Measurements from ENCODE around the gene SMIM5.
A peak's percentile ranks its signal among the peaks of the same experiment; 100 is the strongest.
"Not testable (repeated sequence)": the region's sequence is repeated elsewhere in the genome, so short reads cannot be mapped to it uniquely, and the experiment has no call there.

SMIM5 gene
- 0 to 1.5 (median 0.07) reads per million in 9 experiments for total RNA-seq

- no peaks in the 10 kb centered on the region for H3K9me3 Mint-ChIP-seq
- H3K4me3 Mint-ChIP-seq = no peak within 1 kb of the TSS
- peak; percentile 76 to 83 (median 79) for DNase-seq
- H3K27me3 Mint-ChIP-seq = no peaks in the 10 kb centered on the region
- H3K4me1 Mint-ChIP-seq (ENCODE audit: low read depth in 2 of 2) = peaks cover 5 to 11% of the 10 kb centered on the region in 2 donors
- H3K27ac Mint-ChIP-seq = peak within 1 kb of the TSS; percentile 35 to 68
- ATAC-seq (replicated peaks) = peak; percentile 95
- peaks cover 3% of the 10 kb centered on the region for H3K36me3 Mint-ChIP-seq (ENCODE audit: insufficient read depth)
These were observed at the start of gene SMIM5 for GRCh38 chr17:75632863-75633485. Gene SMIM5, plus strand, starts transcription at chr17:75633434. Its CDS starts 6,768 bp downstream, at chr17:75640202.

- no peak overlapping the region for H3K4me3 Mint-ChIP-seq
- H3K27ac Mint-ChIP-seq = no peak overlapping the region
- H3K36me3 Mint-ChIP-seq (ENCODE audit: insufficient read depth) = peaks cover 7% of the 10 kb centered on the region
These were observed 48.4 kb upstream of the SMIM5 start for GRCh38 chr17:75584849-75585175.

DNA sequence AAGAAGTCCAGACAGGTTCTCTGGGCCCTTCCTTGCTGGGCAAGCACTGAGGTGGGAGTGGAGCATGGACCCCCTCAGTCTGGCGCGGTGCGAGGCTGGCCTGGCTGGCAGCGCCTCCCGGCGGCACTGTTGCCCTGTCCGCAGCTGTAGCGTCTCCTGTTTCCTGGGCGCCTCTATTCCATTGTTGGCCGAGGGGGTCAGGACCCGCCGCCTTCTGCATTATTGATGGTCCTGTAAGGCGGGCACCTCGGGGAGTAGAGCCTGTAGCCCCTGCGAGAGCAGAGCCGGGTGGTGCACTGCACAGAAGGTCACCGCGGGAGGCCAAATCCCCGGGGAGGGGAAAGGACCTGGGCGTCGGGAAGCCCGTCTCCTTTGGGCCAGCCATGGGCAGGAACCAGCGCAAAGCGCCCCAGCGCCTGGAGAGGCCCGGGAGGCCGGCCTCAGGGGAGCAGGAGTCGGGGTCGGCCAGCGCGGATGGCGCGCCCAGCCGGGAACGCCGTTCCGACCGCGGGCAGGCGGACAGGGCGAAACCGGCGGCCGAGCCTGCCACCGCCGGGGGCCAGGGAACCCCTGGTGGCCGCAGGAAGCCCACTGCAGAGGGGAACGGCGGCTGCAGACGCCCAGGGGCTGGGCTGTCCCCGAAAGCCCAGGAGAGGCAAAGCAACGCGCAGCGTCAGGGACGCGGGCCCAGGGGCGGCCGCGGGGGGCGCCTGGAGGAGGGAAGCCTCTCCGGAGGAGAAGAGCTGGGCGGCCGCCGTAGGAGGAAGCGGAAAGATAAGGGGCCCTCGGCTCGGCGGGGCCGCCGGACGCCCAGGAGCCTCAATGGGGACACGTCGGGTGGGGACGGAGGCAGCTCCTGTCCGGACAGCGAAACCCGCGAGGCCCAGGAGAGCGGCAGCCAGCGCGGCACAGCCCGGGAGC lies 45.3 kb upstream of the SMIM5 start, which contains the start of gene MYO15B:
TSS of gene MYO15B (plus strand) at position 126 of the 921 bp plus-strand sequence. CDS start at position 384, 258 bp downstream.
- peaks cover 10% of the 10 kb centered on the region for H3K36me3 Mint-ChIP-seq (ENCODE audit: insufficient read depth)
- peak; percentile 42 to 56 (median 46) for DNase-seq
- H3K27ac Mint-ChIP-seq = peak within 1 kb of the TSS; percentile 19 to 55

More at GRCh38 chr17:75584849-75585175, 48.4 kb upstream of the SMIM5 start:
- no peak for DNase-seq
- no peak for ATAC-seq (replicated peaks)
- Mint-ChIP-seq H3K9me3 (no peaks in the 10 kb centered on the region), H3K4me1 (ENCODE audit: low read depth in 2 of 2) (peaks cover 9 to 13% of the 10 kb centered on the region in 2 donors), H3K27me3 (no peaks in the 10 kb centered on the region)

GRCh38 chr17:75588596-75589011 lies 44.6 kb upstream of the SMIM5 start:
- peaks cover 5 to 17% of the 10 kb centered on the region in 2 donors for H3K4me1 Mint-ChIP-seq (ENCODE audit: low read depth in 2 of 2)
- H3K27ac Mint-ChIP-seq = peak overlapping the region in 1 of 2 donors; percentile 35
- ATAC-seq (replicated peaks) = peak; percentile 27
- H3K27me3 Mint-ChIP-seq = no peaks in the 10 kb centered on the region
- peak overlapping the region; percentile 74 to 76 for H3K4me3 Mint-ChIP-seq
- peaks cover 10% of the 10 kb centered on the region for H3K36me3 Mint-ChIP-seq (ENCODE audit: insufficient read depth)
- H3K9me3 Mint-ChIP-seq = no peaks in the 10 kb centered on the region
- DNase-seq = no peak

More for the DNA sequence above, 45.3 kb upstream of the SMIM5 start, which contains the start of gene MYO15B:
- Mint-ChIP-seq H3K27me3 (no peaks in the 10 kb centered on the region), H3K9me3 (no peaks in the 10 kb centered on the region), H3K4me3 (peak within 1 kb of the TSS; percentile 74 to 76), H3K4me1 (ENCODE audit: low read depth in 2 of 2) (peaks cover 5 to 17% of the 10 kb centered on the region in 2 donors)
- peak; percentile 47 for ATAC-seq (replicated peaks)

DNA sequence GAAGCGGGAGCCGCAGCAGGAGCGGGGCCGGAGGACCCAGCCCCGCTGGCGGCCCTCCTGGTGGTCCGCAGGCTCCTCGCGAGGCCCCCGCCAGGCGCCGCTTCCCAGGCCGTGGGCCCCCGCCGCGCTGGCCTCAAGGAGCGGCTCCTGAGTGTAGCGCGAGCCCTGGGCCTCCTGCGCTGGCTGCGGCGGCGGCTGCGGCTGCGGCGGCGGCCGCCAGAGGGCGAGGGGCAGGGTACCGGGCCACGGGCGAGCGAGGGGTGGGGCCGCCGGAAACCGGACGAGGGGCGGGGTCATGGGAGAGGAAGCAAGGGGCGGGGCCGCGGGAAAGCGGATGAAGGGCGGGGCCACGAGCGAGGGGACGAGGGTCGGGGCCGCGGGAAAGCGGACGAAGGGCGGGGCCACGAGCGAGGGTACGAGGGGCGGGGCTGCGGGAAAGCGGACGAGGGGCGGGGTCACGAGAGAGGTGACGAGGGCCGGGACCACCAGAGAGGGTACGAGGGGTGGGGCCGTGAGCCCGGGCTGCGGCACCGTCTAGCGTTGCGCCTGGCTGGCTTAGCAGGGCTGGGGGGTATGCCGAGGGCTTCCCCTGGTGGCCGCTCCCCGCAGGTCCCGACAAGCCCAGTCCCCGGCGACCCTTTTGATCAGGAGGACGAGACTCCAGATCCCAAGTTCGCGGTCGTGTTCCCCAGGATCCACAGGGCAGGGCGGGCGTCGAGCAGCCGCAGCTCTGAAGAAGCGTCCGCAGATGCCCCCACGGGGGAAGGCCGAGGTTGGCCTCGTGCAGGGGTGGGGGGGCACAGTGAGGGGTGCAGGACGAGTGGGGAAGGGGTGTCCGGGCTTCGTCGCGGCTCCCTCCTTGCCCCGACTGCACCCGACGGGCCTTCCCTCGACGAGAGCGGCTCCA lies 44.0 kb upstream of the SMIM5 start:
- H3K4me3 Mint-ChIP-seq = peak overlapping the region; percentile 56 to 74
- no peak overlapping the region for H3K27ac Mint-ChIP-seq
- ATAC-seq (replicated peaks) = peak; percentile 87
- no peaks in the 10 kb centered on the region for H3K9me3 Mint-ChIP-seq
- H3K27me3 Mint-ChIP-seq = no peaks in the 10 kb centered on the region
- peak; percentile 90 to 93 (median 91) for DNase-seq
- H3K36me3 Mint-ChIP-seq (ENCODE audit: insufficient read depth) = peaks cover 10% of the 10 kb centered on the region
- H3K4me1 Mint-ChIP-seq (ENCODE audit: low read depth in 2 of 2) = peaks cover 5 to 17% of the 10 kb centered on the region in 2 donors

GRCh38 chr17:75589919-75590303 lies 43.3 kb upstream of the SMIM5 start:
- no peak for ATAC-seq (replicated peaks)
- Mint-ChIP-seq H3K27me3 (no peaks in the 10 kb centered on the region), H3K36me3 (ENCODE audit: insufficient read depth) (peaks cover 10% of the 10 kb centered on the region), H3K4me3 (peak overlapping the region; percentile 44 to 52), H3K4me1 (ENCODE audit: low read depth in 2 of 2) (peaks cover 5 to 17% of the 10 kb centered on the region in 2 donors), H3K27ac (peak overlapping the region in 1 of 2 donors; percentile 9), H3K9me3 (no peaks in the 10 kb centered on the region)
- DNase-seq = no peak

DNA sequence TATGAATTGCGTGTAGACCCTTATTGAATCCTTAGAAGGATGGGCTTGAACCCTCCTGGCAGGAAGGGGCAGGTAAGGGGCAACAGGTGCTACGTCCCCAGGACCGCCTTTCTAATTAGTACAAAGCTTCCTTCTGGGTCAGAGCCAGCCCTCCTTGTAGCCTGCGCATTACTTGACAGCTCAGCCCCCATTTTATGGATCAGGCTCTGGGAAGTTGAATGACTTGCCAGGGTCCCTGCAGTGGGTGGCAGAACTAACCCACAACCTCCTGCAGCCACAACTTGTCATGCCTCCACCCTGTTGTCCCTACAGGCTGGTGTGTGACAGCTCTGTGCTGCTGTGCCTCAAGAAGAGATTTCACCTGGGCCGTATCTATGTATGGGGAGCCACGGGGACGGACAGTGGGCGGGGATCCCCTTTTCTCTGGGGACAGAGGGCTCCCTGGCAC lies 42.9 kb upstream of the SMIM5 start:
- DNase-seq = no peak
- H3K27ac Mint-ChIP-seq = peak overlapping the region in 1 of 2 donors; percentile 9
- peaks cover 10% of the 10 kb centered on the region for H3K36me3 Mint-ChIP-seq (ENCODE audit: insufficient read depth)

GRCh38 chr17:75590849-75591721 lies 42.1 kb upstream of the SMIM5 start:
- Mint-ChIP-seq H3K9me3 (no peaks in the 10 kb centered on the region), H3K4me3 (peak overlapping the region; percentile 44 to 52), H3K27ac (peak overlapping the region in 1 of 2 donors; percentile 9), H3K4me1 (ENCODE audit: low read depth in 2 of 2) (peaks cover 5 to 17% of the 10 kb centered on the region in 2 donors), H3K27me3 (no peaks in the 10 kb centered on the region), H3K36me3 (ENCODE audit: insufficient read depth) (peaks cover 10% of the 10 kb centered on the region)
- ATAC-seq (replicated peaks) (no peak), DNase-seq (no peak)

More for the DNA sequence above, 42.9 kb upstream of the SMIM5 start:
- peaks cover 5 to 17% of the 10 kb centered on the region in 2 donors for H3K4me1 Mint-ChIP-seq (ENCODE audit: low read depth in 2 of 2)
- H3K27me3 Mint-ChIP-seq = no peaks in the 10 kb centered on the region
- no peak for ATAC-seq (replicated peaks)
- no peaks in the 10 kb centered on the region for H3K9me3 Mint-ChIP-seq
- peak overlapping the region; percentile 44 to 52 for H3K4me3 Mint-ChIP-seq

GRCh38 chr17:75591722-75592302 lies 41.4 kb upstream of the SMIM5 start:
- no peaks in the 10 kb centered on the region for H3K27me3 Mint-ChIP-seq
- H3K36me3 Mint-ChIP-seq (ENCODE audit: insufficient read depth) = peaks cover 10% of the 10 kb centered on the region
- H3K27ac Mint-ChIP-seq = no peak overlapping the region
- no peak for ATAC-seq (replicated peaks)
- no peak for DNase-seq
- no peak overlapping the region for H3K4me3 Mint-ChIP-seq
- H3K4me1 Mint-ChIP-seq (ENCODE audit: low read depth in 2 of 2) = peaks cover 5 to 17% of the 10 kb centered on the region in 2 donors
- H3K9me3 Mint-ChIP-seq = no peaks in the 10 kb centered on the region

GRCh38 chr17:75592348-75593020 lies 40.8 kb upstream of the SMIM5 start:
- no peak for DNase-seq
- no peaks in the 10 kb centered on the region for H3K9me3 Mint-ChIP-seq
- no peaks in the 10 kb centered on the region for H3K27me3 Mint-ChIP-seq
- peaks cover 10% of the 10 kb centered on the region for H3K36me3 Mint-ChIP-seq (ENCODE audit: insufficient read depth)
- no peak overlapping the region for H3K4me3 Mint-ChIP-seq
- no peak for ATAC-seq (replicated peaks)
- H3K27ac Mint-ChIP-seq = no peak overlapping the region
- H3K4me1 Mint-ChIP-seq (ENCODE audit: low read depth in 2 of 2) = peaks cover 5 to 12% of the 10 kb centered on the region in 2 donors

DNA sequence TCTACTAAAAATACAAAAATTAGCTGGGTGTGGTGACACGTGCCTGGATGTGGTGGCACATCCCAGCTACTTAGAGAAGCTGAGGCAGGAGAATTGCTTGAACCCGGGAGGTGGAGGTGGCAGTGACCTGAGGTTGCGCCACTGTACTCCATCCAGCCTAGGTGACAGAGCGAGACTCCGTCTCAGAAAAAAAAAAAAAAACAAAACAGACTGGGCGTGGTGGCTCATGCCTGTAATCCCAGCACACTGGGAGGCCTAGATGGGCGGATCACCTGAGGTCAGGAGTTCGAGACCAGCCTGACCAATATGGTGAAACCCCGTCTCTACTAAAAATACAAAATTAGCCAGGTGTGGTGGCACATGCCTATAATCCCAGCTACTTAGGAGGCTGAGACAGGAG lies 39.8 kb upstream of the SMIM5 start:
- not testable (repeated sequence) for DNase-seq; H3K4me3 Mint-ChIP-seq; ATAC-seq (replicated peaks); H3K9me3 Mint-ChIP-seq; H3K36me3 Mint-ChIP-seq (ENCODE audit: insufficient read depth); H3K4me1 Mint-ChIP-seq (ENCODE audit: low read depth in 2 of 2); H3K27ac Mint-ChIP-seq; H3K27me3 Mint-ChIP-seq
